ENCODE results near the gene KMT2A.

DNA sequence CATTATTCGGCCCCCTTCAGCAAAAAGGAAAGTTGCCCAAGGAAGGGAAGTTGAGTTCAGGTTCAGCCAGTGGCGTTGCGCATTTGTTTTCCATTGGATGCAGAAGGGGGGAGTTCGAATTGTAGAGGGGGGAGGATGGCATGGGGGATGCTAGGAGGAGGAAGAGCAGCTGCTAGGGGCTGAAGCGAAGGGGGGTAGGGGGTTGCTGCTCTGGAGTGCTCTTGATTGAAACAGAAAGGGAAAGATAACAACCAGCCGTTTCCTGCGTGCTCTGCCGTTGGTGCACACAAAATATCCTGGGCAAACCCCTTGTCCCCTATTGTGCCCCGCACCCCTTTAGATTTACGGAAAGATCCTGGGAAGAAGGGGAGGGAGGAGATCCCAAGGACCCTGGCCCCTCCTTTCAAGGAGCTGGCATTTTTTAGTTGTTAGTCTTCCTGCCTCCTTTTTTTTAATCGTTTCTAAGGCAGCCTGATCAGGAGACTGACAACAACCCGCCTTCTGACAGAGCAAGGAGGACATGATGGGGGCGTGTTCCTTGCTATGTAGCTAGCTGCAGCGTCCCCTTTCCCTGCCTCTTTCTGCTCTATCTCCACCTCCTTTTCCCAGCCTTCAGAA lies 2.1 kb downstream of the KMT2A start:
- TF ChIP-seq, protein P1, sequence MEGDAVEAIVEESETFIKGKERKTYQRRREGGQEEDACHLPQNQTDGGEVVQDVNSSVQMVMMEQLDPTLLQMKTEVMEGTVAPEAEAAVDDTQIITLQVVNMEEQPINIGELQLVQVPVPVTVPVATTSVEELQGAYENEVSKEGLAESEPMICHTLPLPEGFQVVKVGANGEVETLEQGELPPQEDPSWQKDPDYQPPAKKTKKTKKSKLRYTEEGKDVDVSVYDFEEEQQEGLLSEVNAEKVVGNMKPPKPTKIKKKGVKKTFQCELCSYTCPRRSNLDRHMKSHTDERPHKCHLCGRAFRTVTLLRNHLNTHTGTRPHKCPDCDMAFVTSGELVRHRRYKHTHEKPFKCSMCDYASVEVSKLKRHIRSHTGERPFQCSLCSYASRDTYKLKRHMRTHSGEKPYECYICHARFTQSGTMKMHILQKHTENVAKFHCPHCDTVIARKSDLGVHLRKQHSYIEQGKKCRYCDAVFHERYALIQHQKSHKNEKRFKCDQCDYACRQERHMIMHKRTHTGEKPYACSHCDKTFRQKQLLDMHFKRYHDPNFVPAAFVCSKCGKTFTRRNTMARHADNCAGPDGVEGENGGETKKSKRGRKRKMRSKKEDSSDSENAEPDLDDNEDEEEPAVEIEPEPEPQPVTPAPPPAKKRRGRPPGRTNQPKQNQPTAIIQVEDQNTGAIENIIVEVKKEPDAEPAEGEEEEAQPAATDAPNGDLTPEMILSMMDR (IDR thresholded peaks at IDR 0.05), result no peak
- TF ChIP-seq POLR2A (IDR thresholded peaks at IDR 0.05), result no peak
- TF ChIP-seq EP300 (IDR thresholded peaks at IDR 0.05), result no peak
- no peak for TF ChIP-seq POLR2AphosphoS5 (IDR thresholded peaks at IDR 0.05)
